Adrenal gland (tissue), 5 donors: Measurements from ENCODE around the gene ANTKMT.

Source experiments
- CTCF ChIP-seq, 6 experiments: fragments of 450-650 bp in 4 of 6; fragments of 200-600 bp in 2 of 6; sonication (generic) in 1 of 6; IDR thresholded peaks; 1 replicate in 5 of 6; 2 replicates in 1 of 6; pipeline versions ENCODE4 v1.5.1 to v1.8.0; 2016 to 2021; ENCODE audit warnings: antibody characterized with exemption in 6 of 6, mild to moderate bottlenecking in 2 of 6, moderate library complexity in 1 of 6
- POLR2A ChIP-seq, 2 donors: fragments of 450-650 bp; IDR thresholded peaks; one replicate each; pipeline ENCODE4 v1.6.1; 2017; ENCODE audit warnings: antibody characterized with exemption in 2 of 2, mild to moderate bottlenecking in 2 of 2, moderate library complexity in 1 of 2
- donor health status: DM: no; HTN: no; CAD: no.

GRCh38 chr16:692356-693108 lies 28.4 kb upstream of the ANTKMT start:
- TF ChIP-seq CTCF (IDR thresholded peaks at IDR 0.05) (no peak), POLR2A (IDR thresholded peaks at IDR 0.05) (no peak)
